ENCODE measurements around the gene CBX1. TPM values are rescaled to one million over a fixed set of nuclear protein-coding genes. Genes with fewer than 3 reads are reported as not detected.
A peak's percentile ranks its signal among the peaks of the same experiment; 100 is the strongest.

The CBX1 gene
- 41.9 TPM for total RNA-seq

DNA sequence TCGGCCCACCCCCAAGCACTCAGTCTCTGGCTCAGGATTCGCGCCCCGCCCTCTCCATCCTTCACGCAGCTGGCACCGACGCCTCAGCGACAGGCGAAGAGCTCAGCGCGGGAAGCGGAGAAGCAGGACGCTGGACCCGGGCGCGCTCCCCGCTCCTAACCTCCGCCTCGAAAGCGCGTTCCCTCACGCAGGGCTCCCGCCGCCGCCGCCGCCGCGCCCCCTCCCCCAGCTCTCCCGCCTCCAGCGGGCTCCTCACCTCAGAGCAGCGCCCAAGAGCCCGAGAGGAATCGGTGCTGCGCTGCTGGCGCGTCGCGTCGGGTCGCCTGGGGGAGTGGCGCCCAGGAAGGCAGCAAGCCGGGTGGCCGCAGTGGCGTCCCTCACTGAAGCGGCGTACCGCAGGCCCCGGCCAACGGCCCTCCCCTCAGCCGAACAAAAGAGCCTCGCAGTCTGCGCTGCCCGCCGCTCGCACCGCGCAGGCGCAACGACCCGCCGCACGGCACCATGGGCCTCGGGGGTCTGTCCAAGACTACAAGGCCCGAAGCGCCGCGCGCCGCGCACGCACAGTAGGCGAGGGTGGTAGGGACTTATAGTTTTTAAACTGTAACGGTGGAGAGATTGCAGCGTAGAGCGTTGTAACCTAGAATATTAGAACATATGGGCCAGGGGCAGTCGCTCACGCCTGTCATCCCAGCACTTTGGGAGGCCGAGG lies at the start of gene CBX1:
CBX1 (minus strand) TSS at position 467 of the 709 bp plus-strand sequence. CDS start 24,474 bp downstream, outside the sequence.
- peak; percentile 92 for DNase-seq (ENCODE audit: low spot score)

DNA sequence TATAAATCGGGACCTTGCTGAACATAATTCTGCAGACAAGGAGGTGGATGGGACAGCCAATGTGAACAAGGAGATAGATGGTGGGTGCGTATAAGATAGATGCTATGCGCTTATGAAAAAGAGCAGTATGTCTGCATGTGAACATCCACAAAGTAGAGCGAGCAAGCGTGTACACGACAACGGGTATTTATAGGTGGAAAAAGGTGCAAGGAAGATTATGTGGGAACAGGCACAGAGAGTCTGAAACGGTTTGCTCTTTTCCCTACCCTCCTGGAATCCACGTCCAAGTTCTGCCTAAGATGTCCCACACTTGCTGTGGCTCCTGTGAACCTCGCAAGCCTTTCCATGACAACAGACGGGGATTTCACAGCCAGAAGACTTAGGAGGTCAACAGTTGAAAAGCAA lies 49.3 kb upstream of the CBX1 start:
- no peak for DNase-seq (ENCODE audit: low spot score)

GRCh38 chr17:48149787-48150463 lies 48.6 kb upstream of the CBX1 start:
- no peak for DNase-seq (ENCODE audit: low spot score)

DNA sequence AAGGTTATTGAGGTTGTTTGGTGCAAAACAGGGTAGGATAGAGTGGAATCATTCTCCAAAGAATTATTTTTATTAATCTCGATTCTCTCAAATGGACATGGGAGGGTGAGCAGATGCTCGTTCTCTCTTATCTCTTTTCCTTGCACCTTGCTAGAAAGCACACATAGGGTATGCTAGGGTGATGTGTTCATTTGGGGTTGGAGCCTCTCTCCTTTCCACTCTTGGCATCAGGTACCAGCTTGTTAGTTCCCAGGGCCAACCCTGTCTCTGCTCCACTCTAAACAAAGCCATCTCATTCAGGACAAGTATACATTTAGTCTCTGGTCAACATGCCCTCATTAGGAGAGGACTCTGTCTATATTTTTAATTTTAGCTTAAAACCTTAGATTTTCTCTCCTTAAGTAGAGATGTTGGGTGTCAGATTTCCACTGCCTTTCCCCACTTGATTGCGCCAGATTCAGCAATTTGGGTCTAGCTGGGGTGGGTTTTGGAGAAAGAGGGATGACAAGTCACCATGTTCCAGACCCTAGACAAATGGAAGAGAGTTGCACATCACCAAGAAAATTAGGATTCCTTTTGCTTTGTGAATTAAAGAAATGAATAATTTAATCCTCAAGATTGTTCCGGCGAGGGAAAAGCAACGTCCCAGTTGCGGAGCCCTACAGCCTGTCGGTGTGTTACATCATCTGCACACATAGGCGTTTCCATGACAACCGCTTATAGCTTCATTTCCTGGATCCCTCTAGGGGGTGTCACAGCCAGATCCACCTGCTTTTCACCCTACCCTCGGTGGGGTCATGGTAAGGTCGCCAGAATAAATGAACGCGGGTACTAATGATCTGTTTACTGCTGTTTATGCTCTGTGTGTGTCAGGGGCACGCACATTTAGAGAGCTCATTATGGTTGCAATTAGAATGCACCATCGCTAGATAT lies 47.8 kb upstream of the CBX1 start:
- DNase-seq (ENCODE audit: low spot score) = no peak

DNA sequence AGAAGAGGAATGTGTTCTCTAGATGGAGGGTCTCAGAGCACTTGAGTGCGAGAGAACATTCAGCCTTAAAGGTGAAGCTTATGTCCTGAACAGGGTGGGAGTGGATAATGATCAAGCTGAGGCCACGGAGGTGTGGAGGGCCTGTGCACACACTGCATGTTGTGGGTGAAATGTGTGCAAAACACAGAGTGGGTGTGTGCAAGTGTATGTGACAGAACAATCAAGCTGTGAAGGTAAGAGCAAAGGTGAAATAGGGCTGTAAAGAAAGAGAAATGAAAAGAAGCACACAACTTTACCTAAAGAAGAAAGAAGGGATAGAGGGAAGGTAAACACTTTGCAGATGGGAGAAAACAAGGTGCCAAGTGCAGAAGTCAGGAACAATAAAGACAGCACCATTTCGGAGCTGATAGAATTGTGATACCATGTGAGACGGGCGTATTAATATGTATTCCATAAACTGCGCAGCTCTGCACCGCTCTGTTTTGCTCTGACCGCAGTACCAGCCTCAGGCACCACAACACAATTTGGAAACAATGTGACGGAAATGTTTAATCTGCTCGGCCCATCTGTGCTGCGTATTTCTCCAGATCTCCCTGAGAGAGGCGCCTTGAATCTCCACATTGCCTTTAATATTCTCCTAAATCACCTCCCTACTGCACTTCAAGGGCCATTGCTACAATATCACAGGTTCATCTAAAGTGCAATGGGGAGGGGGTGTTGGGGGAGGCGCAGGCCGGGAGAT lies 46.9 kb upstream of the CBX1 start:
- DNase-seq (ENCODE audit: low spot score) = no peak

GRCh38 chr17:48144976-48145798 lies 43.9 kb upstream of the CBX1 start:
- DNase-seq (ENCODE audit: low spot score) = no peak

DNA sequence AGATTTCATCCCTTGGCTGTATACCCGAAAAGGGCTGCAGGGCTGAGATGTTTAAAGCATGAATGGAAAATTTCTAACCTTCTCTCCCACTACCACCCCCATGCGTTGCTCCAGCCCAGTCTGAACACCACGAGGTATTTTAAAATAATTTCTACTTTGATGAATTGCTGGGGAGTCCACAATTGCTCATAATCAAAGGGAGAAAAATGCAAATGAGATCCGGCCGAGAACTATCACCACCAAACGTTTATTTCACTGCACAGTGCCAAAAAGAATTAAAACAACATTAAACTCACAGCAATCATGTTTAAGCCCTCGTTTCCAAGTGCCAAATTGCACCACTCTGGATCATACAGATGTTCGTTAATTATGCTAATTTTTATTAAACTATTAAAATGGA lies 43.0 kb upstream of the CBX1 start:
- no peak for DNase-seq (ENCODE audit: low spot score)

GRCh38 chr17:48143629-48144028 lies 42.4 kb upstream of the CBX1 start:
- no peak for DNase-seq (ENCODE audit: low spot score)

GRCh38 chr17:48139944-48140343 lies 38.7 kb upstream of the CBX1 start:
- no peak for DNase-seq (ENCODE audit: low spot score)

- DNase-seq (ENCODE audit: low spot score) = no peak
Measured at GRCh38 chr17:48137656-48138055, 36.4 kb upstream of the CBX1 start.

DNA sequence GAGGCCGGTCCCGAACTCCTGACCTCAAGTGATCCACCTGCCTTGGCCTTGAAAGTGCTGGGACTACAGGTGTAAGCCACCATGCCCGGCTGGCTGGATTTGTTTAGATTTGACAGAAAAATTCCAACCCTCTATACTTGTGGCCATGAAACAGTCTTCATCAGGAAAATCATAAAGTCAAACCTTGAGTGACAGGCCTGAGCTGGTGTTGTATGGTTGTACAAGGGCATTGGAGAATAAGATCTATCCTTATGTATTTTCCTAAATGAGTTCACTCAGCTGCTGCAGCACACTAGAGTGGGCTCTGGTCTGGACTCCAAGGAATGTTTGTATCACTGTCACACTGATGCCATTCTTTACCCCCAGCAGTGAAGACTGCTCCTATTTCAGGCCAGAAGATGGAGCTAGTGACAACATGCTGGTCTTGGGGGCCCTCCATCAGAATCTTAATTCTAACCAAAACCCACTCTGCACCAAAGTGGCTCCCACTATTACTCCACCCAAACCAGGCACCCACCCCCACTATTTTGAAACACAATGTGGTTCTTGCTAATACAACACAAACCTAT lies 33.7 kb upstream of the CBX1 start:
- no peak for DNase-seq (ENCODE audit: low spot score)

DNA sequence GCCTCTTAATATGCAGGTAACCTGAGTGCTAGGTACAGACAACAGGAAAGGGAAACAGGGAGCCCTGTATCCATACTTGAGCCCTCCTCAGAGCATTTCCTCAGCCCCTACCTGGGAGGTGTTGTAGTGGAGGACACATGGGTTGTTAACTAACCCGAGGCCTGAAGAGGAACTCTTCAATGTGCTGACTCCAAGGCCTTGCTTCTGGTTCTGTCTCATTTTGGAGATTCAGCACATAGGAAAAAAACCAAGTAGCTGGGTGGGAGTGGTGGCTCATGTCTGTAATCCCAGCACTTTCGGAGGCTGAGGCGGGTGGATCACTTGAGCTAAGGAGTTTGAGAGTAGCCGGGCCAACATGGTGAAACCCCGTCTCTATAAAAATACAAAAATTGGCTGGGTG lies 31.1 kb upstream of the CBX1 start:
- DNase-seq (ENCODE audit: low spot score) = no peak

- DNase-seq (ENCODE audit: low spot score) = peak; percentile 46
Measured at GRCh38 chr17:48131216-48131824, 30.0 kb upstream of the CBX1 start.

DNA sequence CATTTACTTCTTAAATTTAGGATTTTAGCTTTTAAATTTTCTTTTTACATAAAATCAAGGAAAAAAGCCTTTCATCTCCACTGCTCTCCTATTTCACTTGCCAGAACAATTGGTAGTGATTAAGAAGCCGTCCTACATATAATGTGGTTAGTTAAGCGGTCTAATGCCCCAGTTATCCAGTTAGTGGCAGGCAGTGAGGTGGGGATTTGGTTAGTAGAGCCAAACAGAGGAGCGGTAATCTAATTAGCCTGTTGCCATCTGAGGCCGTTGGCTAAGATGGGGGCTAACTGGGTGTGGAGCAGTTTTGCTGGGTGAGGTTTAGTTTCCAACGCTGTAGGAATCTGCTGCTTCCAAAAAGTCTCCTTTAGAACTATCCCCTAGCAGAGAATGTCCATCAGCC lies 28.7 kb upstream of the CBX1 start:
- DNase-seq (ENCODE audit: low spot score) = no peak

GRCh38 chr17:48128400-48128799 lies 27.1 kb upstream of the CBX1 start:
- no peak for DNase-seq (ENCODE audit: low spot score)

DNA sequence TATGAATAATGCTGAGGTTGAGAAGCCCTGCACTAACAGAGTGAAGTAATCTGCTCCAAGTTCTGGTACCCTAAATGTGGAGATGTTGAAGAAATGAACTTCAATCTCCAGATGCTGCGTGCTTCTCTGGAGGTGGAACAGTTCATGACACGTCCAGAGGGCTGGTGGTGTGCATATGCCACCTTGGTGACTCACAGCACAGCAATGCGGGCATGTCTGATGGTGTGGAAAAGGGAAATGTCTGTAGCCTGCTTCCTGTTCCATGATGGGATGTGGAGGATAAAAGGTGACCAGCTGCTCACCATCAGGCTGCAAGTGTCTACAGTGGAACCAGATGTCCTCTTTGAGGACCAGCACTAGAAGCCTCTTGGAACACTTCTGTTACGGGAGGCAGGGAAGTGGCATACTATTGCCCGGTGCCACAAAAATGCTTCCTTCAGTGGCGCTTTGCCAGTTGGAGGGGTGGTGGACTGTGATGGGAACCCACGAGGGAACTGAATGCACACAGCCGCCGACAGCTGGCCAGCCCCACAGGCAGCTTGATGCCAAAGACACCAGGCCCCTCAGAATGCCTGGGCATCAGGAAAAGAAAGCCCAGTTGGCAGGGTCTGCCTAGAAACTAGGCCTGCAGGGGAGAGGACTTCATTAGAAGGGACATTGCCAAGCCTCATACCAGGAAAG lies 26.2 kb upstream of the CBX1 start:
- no peak for DNase-seq (ENCODE audit: low spot score)

- no peak for DNase-seq (ENCODE audit: low spot score)
Measured at GRCh38 chr17:48126532-48126850, 25.2 kb upstream of the CBX1 start.

DNA sequence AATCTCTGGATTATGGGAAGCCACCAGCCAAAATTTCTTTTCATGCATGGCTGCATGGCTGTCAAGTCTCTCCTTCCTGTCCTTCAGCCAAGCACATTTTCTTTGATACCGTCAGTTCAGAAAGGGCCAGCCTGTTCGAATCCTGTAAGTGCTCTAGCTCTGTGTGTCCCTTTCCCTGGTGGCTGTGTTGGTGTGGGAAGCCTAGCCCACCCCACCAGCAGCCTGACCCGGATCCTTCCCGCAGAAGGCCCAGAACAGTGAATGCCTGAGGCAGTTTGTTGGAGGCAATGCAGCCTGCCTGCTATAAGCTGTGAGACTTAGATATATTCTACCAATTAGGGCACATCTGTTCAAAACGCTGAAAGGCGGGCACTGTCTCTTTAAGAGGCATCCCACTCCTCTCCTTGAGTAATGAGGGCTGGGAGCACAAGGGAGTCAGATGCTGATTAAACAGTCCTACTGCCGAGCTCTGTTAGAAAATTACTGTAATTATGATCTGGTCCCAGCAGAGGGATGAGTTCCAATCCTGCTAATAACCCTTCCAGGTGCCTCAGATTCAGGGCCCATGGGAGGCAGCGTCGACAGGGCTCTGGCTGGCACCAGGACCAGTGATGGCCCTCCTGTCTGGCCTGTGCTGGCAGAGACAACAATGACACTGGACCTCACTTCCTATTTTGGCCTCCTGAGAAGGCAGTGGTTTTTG lies 24.7 kb upstream of the CBX1 start:
- DNase-seq (ENCODE audit: low spot score) = no peak

GRCh38 chr17:48123776-48124388 lies 22.6 kb upstream of the CBX1 start:
- no peak for DNase-seq (ENCODE audit: low spot score)
